Inflammatory macrophage treated with lipopolysaccharide for 4 hours (primary cell): Measurements from ENCODE around the gene EFCAB6.

Experiments
- DNase-seq: peaks from one replicate; pipeline ENCODE4 v3.0.0-alpha.2; 2020

The EFCAB6 gene, protein sequence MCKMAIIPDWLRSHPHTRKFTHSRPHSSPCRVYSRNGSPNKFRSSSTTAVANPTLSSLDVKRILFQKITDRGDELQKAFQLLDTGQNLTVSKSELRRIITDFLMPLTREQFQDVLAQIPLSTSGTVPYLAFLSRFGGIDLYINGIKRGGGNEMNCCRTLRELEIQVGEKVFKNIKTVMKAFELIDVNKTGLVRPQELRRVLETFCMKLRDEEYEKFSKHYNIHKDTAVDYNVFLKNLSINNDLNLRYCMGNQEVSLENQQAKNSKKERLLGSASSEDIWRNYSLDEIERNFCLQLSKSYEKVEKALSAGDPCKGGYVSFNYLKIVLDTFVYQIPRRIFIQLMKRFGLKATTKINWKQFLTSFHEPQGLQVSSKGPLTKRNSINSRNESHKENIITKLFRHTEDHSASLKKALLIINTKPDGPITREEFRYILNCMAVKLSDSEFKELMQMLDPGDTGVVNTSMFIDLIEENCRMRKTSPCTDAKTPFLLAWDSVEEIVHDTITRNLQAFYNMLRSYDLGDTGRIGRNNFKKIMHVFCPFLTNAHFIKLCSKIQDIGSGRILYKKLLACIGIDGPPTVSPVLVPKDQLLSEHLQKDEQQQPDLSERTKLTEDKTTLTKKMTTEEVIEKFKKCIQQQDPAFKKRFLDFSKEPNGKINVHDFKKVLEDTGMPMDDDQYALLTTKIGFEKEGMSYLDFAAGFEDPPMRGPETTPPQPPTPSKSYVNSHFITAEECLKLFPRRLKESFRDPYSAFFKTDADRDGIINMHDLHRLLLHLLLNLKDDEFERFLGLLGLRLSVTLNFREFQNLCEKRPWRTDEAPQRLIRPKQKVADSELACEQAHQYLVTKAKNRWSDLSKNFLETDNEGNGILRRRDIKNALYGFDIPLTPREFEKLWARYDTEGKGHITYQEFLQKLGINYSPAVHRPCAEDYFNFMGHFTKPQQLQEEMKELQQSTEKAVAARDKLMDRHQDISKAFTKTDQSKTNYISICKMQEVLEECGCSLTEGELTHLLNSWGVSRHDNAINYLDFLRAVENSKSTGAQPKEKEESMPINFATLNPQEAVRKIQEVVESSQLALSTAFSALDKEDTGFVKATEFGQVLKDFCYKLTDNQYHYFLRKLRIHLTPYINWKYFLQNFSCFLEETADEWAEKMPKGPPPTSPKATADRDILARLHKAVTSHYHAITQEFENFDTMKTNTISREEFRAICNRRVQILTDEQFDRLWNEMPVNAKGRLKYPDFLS (N-terminal part only)

DNA sequence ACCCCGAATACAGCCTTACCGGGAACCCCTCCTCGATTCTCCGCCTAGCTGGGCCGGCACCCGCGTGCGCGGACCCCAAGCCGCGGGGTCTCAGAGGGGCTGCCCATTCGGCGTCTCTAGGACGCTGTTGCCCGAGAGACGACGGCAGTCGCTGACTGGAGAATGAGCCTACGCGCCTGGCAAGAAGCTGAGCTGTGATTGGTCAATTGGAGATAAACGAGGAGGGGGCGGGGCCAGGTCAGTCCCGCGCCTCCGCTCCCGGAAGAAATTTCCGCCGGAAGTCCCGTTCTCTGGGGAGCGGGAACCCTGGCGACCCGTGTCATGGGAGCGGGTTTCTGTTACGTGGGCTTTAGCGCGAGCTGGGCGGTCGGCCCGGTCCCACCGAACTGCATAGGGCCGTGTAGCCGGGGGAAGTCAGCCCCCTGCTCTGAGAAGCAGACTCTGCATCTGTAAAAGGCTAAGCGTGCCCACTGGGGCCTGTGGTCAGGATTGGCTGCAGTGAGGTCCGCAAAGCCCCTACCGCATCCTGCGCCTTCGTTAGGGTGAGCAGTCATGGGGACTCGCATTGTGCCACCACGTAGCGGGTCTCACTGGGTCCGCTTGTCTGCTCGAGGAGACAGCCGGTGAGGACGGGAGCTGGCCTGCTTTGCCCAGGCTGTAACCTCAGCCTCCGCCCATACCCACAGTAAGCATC is at the start of gene EFCAB6:
Gene EFCAB6, minus strand, starts transcription at position 157 of the 694 bp plus-strand sequence. CDS start 29,987 bp downstream, outside the sequence.
- peak; percentile 94 for DNase-seq

DNA sequence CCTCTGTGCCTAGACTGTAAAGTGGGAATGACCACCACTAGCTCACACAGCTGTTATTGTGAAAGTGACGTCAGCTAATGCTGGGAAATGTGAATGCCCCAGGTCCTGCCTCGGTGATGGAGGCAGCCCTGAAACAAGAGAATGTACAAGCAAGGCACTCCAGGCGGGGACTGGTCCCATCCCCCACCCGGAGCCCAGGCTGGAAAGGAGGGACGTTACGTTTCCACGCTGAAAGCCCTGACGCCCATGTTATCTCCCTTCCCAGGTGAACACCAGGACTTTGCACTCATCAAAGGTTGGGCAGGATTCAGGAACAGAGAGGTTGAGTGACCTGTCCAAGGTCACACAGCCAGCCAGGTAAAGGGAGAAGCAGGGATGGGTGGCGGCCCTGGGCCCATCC is 49.4 kb upstream of the EFCAB6 start:
- DNase-seq: no peak

DNA sequence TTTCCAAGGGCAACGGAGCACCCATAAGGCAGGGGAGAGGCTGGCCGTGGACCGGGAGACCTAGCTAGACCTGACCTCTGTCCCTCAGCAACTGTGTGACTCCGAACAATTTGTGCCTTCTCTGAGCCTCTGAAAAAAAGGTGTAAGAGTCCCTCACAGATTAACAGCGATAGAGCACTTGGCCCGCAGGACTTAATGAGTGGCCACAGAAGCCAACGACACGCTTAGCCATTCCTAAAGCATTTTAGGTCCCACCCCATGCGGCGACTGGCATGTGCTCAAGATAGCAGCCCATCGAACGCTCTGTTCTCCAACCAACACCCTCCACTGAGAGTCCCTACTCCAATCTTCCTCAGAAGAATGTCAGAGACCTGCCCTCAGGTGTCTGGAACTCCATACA is 48.7 kb upstream of the EFCAB6 start:
- no peak for DNase-seq

DNA sequence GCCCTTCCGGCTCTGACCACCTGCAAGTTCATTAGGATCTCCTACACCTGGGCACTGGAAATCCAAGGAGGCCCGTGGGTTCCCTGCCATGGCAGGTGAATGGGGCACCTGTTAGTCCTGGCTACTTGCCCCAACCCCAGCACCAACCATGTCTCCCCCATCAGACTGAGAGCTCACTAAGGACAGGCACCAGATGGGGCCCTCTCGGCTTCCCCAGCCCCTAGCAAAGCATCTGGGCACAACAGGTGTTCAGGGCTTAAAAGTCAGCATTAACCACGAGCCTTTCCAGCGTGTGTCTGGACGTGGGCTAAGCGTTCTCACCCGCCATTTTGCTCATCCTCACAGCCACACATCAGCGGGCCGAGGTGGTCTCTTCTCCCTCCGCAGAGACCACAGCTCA is 48.0 kb upstream of the EFCAB6 start:
- no peak for DNase-seq

DNA sequence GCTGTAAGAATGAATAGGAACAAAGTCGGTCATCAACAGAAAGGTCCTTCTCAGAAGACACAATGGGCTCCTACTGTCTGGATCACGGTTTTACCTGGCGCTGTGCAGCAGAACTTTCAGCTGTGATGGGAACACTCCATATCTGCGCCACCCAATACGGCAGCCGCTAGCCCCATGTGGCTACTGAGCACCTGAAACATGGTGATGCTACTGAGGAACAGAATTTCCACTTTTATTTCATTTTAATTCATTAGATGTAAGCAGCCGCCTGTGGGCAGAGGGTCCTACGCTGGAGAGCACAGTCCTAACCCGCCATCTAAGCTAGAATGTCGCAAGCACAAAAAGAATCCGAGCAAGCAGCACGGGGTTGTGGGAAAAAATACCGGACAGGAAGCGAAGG is 47.5 kb upstream of the EFCAB6 start:
- DNase-seq: no peak

DNA sequence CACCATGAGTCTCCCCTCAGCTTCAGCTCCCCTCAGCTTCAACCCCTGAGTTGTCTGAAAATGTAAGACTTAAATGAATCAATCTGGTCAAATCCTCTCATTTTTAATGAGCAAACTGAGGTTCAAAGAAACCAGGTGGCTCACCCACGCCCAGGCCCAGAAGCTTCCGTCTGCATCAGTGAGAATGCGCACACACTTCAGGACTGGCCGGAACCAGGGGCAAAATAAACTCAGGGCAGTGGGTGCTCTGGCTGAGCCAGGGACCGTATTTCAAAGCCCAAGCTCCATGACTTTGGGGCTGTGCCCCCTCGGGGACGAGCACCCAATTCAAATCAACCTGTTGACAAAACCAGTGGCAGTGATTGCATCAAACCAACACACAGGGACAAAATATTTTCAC is 47.1 kb upstream of the EFCAB6 start:
- DNase-seq: no peak

DNA sequence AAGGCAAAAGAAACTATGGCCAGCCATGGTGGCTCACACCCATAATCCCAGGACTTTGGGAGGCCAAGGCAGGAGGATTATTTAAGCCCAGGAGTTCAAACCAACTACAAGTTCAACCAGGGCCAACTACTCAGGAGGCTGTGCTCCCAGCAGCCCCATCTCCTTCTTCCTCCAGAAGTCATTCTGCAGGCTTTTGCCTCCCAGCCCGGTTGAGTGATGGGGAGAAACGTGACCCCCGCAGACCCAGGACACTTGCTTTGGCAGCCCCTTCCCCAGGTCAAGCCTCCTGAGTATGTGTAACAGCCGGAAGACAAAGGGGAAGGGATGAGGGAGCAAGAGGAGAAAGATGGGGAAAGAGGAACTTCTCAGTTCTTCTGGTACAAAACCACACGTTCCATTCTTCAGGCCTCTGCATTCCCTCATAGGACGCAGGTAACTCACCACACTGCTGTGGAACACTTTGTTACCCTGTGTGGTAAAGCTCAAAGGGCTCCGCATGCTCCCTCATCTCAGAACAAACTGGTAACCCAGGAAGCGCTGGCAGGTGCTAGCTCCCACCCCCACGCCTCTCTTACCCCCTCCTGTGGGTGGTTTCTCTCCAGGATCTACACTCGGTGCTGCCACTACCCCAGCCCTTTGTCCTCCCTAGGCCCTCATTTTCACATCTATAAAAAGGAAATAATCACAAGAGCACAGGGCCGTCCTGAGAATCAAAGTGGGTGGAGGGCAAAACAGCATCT is 46.2 kb upstream of the EFCAB6 start:
- DNase-seq: no peak

DNA sequence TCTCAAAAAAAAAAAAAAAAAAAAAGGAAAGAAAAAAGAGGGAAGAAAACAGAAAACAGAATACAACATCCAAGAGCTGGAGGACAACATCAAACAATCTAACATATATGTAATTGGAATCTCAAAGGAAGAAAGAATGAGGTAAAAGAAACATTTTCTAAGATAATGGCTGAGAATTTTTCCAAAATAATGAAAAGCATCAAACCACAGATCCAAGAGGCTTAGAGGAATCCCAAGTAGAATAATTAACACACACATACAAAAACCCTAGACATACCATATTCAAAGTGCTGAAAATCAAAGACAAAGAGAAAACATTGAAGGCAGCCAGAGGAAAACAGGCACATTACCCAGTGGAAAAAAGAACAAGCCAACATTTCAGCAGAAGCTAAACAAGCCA is 45.3 kb upstream of the EFCAB6 start:
- DNase-seq: no peak

DNA sequence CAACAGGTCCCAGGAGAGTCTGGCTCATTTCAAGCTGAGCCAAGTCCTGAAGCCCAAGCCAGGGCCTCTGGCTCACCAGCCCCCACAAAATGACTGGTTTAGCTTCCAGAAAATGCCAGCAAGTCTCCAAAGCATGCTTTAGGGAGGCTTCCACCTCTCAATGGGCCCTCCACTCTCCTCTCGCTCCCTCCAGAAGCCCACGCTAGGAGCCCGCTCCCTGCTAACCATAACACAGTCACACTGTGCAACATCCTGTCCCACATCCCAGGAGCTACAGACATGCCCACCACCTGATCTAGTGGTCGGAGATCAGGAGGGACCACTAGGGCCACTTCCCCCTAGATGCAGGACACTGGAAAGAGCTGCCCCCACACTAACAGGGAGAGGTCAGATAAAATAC is 43.3 kb upstream of the EFCAB6 start:
- DNase-seq: no peak

DNA sequence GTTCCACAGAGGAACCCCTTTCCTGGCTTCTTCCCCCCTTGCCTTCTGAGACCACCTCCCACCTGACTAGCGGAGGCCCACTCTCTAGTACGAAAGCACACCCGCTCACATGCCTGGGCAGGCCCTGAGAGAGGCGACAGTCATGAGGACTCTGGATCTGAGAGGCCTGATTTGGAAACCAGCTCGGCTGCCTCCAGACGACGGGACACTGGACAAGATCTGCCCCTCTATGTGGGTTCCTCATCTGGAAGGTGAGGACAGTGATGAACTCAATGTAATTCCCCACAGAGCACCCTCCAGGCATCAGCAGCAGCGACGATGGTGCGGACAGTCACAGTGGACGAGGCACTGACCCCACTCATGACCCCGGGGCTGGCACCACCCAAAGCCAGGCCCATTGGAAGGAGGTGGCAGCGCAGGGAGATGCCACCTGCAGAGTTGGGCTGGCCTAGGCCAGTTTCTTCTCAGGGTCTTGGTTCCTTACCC is 42.7 kb upstream of the EFCAB6 start:
- no peak for DNase-seq

DNA sequence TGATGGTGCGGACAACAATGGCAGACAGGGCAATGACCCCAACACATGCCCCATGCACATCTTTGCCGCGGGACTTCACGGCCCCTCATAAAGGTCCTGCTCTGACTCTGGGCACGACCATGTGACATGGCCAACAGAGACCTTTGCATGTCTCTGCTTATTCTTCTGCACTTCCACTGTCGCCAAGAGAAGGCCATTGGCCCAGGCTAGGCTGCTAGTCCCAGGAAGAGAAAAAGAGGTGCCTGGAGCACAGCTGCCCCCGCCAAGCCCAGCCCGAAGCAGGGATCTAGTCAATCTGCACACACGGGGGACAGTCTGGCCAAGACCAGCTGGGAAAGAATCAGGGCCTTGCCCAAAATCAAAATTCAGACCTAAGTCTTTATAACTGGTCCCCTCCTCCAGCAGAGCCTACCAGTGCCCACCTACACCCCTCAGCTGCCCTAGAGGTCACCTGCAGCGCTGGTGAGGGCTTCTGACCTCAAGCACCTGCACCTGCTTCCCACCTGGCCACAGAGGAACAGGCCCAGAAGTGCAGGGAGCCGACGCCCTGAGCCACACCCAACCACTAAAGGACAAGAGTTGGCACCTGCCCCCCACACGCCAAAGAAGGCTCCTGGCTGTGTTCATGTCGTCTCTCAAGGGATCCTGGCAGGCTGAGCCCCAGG is 42.1 kb upstream of the EFCAB6 start:
- DNase-seq: no peak

DNA sequence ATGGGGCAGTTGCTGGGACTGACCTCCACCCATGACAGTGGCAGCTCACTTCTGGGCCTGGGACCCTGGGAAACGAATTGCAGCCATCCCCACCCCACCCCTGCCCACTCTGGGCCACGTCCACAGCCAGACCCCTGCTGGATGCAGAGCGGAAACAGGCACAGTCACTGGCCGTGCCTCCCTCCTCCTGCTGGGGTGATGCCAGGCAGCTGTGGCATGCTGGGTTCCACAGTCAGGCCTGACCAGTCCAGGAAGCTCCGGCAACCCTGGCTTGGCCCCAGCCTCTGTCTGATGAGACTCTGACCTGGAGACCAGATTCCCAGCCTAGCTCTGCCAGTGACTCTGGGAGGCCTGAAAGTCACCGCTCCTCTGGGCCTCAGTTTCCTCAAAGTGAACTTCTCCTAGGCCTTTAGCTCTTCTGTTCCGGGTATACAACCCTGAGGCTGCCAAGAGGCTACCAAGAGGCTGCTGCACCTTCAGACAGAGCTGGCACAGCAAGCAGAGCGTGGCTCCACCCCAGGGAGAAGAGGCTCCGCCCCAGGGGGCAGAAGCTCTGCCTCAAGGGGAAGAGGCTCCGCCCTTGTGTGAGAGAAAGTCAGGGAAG is 41.3 kb upstream of the EFCAB6 start:
- no peak for DNase-seq

DNA sequence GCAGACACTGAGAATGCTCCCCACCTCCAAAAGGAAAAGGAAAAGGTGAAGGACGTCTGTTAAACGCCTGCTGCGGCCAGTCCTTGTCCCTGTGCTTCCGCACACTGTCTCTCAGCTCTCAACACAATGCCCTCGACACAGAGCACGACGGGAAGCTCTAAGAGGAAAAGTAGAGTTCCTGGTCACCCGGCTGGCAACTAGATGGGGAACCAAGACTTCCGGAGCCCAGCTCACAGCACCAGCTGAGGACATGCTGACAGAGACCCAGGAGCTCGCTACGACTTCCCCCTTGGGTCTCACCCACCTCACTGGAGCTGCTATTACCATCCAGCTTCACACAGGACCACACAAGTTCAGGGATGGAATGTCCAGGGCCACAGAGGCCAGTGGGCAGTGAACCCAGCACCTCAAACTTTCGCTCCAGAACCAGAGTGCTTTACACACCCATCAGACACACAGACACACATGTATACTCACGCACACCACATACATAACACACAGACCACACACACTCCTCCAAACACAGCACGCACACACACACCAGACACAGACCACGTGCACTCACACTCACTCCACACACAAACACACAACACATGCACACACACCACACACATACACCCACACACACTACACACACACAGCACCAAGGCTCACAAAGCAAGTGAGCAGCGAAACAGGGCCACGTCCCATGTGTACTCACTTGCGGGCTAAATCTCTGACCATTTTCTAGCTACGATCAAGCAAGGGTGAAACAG is 40.6 kb upstream of the EFCAB6 start:
- DNase-seq: no peak

DNA sequence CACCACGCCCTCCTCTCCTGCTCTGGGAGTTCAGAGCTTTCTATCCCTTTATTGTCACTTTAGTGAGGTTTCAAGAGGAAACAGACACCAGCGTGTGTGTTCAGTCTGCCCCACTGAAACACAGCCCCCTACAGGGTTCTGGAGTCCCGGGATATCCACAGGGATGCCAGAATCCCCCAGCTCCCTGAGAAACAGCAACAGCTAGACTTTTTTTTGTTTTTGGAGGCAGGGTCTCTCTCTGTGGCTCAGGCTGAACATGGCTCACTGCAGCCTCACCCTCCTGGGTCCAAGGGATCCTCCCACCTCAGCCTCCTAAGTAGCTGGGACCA is 39.8 kb upstream of the EFCAB6 start:
- DNase-seq: no peak

DNA sequence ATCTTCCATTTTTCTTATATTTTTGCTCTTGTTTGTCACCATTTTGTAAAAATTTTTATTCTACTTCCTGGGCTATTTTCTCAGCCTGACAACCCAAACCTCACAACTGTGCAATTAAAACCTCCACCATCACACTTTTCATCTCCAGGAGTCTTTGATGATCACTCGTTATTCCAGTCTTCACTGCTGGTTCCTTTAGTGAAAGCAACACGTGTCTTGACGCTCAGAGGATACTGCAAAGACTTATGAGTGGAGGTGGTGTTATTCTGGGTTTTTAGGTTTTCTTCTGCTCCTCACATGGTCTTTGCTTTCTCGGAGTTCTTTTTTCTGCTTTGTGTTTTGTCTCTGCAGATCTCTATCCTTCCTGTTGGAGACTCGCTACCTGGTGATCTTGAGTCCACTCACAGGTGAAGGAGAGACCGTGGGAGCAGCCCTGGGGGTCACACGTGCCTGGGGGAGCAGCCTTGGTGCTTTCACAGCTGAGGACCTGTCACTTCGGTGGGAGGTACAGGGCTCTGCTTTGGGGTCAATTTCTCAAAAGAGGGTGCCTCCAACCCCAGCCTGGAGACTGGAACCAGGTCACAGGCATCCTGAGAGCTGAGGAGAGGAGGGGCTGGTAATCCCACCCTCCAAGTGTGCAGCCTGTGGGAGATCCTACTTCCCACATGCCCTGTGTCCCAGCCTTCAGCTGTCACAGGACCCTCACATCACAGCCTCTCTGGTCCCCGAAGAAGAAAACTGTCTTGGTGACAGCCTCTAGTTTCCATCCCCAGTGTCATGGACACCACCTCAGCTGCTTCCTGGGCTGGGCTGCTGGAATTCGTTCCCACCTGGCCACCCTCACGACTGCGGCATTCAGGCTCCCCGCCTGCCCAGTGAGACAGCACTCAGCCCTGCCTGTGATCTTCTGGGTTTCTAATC is 39.2 kb upstream of the EFCAB6 start:
- no peak for DNase-seq

DNA sequence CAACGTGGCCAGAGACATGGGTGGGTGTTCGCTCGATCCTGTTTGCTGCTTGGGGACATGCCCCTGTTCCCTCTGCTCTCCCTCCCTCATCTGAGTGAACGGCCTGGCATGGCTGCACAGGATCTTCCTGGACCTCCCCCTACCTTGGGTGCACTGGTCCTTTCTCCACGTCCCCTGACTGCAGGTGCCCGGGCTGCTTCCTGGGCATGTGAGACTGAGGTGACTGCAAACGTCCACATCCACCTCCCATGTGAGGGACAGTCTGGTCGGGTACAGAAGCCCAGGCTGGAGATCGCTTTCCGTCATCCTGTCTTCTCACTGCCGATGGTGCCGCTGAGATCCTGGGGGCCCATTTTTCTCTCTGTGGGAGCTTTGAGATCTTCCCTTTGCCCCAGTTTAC is 38.4 kb upstream of the EFCAB6 start:
- DNase-seq: no peak

DNA sequence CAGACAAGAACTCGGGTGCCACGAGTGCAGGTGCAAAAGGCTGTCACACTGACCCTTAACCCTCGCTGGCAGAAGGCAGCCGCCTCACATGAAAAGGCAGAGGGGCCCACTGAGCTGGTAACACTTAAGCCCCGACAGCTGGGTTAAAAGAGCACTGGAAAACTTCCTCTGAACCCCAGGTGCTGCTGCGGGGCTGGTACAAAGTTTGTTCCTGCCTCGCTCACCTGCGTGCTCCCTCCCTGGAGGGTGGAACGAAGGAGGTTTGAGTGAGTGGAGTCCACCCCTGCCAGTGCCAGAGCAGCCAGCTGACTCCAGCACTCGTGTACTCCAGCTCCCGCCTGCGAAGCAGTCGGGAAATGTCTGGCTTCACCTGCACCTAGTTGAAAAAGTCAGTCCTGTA is 37.6 kb upstream of the EFCAB6 start:
- DNase-seq: no peak

DNA sequence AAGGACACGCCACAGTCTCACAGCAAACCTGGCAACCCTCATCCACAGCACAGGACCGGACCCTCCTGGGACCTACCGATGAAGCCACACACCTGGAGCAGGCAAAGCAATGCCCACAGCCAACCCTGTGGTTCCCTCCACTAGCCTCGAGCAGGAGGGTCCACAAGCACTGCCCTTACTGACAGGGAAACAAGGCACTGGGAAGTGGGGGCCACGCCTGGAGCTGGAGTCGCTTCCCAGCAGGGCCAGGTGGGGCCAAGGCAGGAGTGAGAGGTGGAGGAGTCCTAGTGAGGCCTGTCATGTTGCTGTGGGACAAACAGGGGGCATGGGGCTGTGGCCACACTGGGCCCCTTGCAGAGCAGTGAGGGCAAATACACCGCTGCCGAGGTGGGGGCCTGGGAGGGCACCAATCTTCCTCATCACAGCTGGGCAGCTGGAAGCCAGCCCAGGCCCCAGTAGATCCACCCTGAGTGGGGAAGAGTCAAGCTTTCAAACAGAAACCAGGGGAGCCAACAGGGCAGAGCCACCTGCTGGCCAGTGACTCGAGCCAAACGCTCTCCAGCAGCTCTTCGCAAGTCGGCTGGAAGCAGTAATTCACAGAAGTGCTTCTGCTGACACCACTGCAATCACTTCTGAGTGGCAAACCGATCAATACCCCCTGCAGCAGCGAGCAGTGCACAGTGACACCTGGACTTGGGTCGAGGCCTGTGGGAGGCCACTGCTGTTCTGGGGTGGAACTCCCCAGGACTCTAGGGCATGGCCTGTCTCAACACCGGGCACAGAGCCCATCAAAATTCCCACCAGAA is 36.5 kb upstream of the EFCAB6 start:
- no peak for DNase-seq
